ENCODE measurements around the gene PYGL. TPM values are rescaled to one million over a fixed set of nuclear protein-coding genes. Genes with fewer than 3 reads are reported as not detected.

PYGL gene
- total and polyA plus RNA-seq, 2 donors from 2014 or later = 12.3 to 40.3 TPM

DNA sequence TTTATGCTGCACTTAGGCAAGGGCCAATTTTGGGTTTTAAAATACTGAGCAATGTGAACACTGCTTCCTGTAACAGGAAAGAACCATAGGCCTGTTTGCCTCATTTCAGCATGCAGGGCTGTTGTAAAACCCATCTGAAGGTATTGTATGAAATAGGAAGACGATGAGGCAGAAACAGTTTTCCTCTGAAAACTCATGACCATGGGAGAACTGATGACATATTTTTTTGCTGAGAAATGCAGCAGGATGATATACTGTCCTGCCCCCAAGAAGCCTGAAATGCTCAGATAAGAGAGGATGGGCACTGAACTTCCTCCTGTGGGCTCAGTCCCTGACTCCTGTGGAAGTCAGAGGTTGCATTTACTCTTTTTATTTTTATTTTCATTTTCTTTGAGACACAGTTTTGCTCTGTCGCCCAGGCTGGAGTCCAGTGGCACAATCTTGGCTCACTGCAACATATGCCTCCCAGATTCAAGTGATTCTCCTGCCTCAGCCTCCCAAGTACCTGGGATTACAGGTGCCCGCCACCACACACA, 17.4 kb downstream of the PYGL start:
- intact Hi-C loops (cut with DNase I) = no loop called here
- peak in 1 of 5 donors; percentile 9 for DNase-seq

DNA sequence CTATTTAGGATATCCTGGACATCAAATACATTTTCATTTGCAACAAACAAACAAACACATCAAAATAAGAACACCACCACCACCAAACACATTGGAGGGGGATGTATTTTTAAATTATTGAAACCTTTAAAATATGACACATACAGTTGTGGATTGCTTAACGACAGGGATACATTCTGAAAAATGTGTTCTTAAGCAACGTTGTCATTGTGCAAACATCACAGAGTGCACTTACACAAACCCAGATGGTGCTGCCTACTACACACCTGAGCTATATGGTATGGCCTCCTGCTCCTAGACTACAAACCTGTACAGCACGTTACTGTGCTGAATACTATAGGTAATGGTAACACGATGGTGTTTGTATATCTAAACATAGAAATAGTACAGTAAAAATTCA, 19.4 kb downstream of the PYGL start:
- Histone ChIP-seq H3K9me3 (ENCODE audit: control insufficient read depth in 2 of 3, insufficient read depth in 1 of 3, low read length in 3 of 3) (no peaks in the 10 kb centered on the region), H3K36me3 (ENCODE audit: control insufficient read depth in 2 of 3, insufficient read depth in 3 of 3, low read length in 3 of 3) (peaks cover 0 to 2% (median 0%) of the 10 kb centered on the region in 3 donors), H3K9ac (ENCODE audit: low read length in 3 of 3) (no peak overlapping the region), H3K4me3 (ENCODE audit: low read length in 3 of 3) (no peak overlapping the region), H3K27ac (ENCODE audit: low read depth in 2 of 2, low read length in 2 of 2) (no peak overlapping the region), H3K4me1 (ENCODE audit: control insufficient read depth in 2 of 3, insufficient read depth in 2 of 3, low read depth in 1 of 3, low read length in 3 of 3) (no peaks in the 10 kb centered on the region), H3K27me3 (ENCODE audit: control insufficient read depth, insufficient read depth, low read length) (no peaks in the 10 kb centered on the region)
- FAIRE-seq (no peak), DNase-seq (no peak)
- intact Hi-C loops (cut with DNase I) = no loop called here
- TF ChIP-seq, protein P1, sequence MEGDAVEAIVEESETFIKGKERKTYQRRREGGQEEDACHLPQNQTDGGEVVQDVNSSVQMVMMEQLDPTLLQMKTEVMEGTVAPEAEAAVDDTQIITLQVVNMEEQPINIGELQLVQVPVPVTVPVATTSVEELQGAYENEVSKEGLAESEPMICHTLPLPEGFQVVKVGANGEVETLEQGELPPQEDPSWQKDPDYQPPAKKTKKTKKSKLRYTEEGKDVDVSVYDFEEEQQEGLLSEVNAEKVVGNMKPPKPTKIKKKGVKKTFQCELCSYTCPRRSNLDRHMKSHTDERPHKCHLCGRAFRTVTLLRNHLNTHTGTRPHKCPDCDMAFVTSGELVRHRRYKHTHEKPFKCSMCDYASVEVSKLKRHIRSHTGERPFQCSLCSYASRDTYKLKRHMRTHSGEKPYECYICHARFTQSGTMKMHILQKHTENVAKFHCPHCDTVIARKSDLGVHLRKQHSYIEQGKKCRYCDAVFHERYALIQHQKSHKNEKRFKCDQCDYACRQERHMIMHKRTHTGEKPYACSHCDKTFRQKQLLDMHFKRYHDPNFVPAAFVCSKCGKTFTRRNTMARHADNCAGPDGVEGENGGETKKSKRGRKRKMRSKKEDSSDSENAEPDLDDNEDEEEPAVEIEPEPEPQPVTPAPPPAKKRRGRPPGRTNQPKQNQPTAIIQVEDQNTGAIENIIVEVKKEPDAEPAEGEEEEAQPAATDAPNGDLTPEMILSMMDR (IDR thresholded peaks at IDR 0.05; ENCODE audit: borderline replicate concordance, extremely low read depth, insufficient read depth) = no peak

More for the DNA sequence above, 17.4 kb downstream of the PYGL start:
- no peak for FAIRE-seq
- H3K9me3 ChIP-seq (ENCODE audit: control insufficient read depth in 2 of 3, insufficient read depth in 1 of 3, low read length in 3 of 3) = no peaks in the 10 kb centered on the region
- H3K36me3 ChIP-seq (ENCODE audit: control insufficient read depth in 2 of 3, insufficient read depth in 3 of 3, low read length in 3 of 3) = peaks cover 0 to 7% (median 5%) of the 10 kb centered on the region in 3 donors
- H3K4me1 ChIP-seq (ENCODE audit: control insufficient read depth in 2 of 3, insufficient read depth in 2 of 3, low read depth in 1 of 3, low read length in 3 of 3) = no peaks in the 10 kb centered on the region
- H3K27me3 ChIP-seq (ENCODE audit: control insufficient read depth, insufficient read depth, low read length) = no peaks in the 10 kb centered on the region
- no peak overlapping the region for H3K4me3 ChIP-seq (ENCODE audit: low read length in 3 of 3)
- no peak overlapping the region for H3K9ac ChIP-seq (ENCODE audit: low read length in 3 of 3)
- TF ChIP-seq, protein P1 (IDR thresholded peaks at IDR 0.05; ENCODE audit: borderline replicate concordance, extremely low read depth, insufficient read depth) = no peak
- H3K27ac ChIP-seq (ENCODE audit: low read depth in 2 of 2, low read length in 2 of 2) = no peak overlapping the region

DNA sequence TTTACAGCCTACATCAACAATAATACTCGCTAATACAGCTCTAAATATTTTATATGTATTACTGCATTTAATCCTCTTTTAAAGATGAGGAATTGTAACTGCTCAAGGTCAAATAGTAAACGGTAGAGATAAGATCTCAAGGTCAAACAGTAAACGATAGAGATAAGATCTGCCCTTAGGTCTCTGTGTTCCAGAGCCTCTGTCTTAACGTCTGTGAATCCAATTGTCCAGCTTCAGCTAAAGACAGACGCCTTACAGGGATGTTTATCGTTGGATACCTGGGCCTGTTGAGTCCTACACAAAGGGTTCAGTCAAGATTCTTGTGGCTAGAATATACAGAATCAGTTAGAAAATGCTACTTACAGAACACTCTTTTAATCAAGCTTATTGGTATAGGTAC, 20.0 kb downstream of the PYGL start:
- TF ChIP-seq, protein P1 (IDR thresholded peaks at IDR 0.05; ENCODE audit: borderline replicate concordance, extremely low read depth, insufficient read depth) = no peak
- Histone ChIP-seq H3K27ac (ENCODE audit: low read depth in 2 of 2, low read length in 2 of 2) (no peak overlapping the region), H3K9ac (ENCODE audit: low read length in 3 of 3) (no peak overlapping the region), H3K4me3 (ENCODE audit: low read length in 3 of 3) (no peak overlapping the region), H3K27me3 (ENCODE audit: control insufficient read depth, insufficient read depth, low read length) (no peaks in the 10 kb centered on the region), H3K9me3 (ENCODE audit: control insufficient read depth in 2 of 3, insufficient read depth in 1 of 3, low read length in 3 of 3) (no peaks in the 10 kb centered on the region), H3K4me1 (ENCODE audit: control insufficient read depth in 2 of 3, insufficient read depth in 2 of 3, low read depth in 1 of 3, low read length in 3 of 3) (no peaks in the 10 kb centered on the region), H3K36me3 (ENCODE audit: control insufficient read depth in 2 of 3, insufficient read depth in 3 of 3, low read length in 3 of 3) (peaks cover 0 to 2% (median 0%) of the 10 kb centered on the region in 3 donors)
- FAIRE-seq = no peak
- no peak for DNase-seq
- intact Hi-C loops (cut with DNase I) = no loop called here

DNA sequence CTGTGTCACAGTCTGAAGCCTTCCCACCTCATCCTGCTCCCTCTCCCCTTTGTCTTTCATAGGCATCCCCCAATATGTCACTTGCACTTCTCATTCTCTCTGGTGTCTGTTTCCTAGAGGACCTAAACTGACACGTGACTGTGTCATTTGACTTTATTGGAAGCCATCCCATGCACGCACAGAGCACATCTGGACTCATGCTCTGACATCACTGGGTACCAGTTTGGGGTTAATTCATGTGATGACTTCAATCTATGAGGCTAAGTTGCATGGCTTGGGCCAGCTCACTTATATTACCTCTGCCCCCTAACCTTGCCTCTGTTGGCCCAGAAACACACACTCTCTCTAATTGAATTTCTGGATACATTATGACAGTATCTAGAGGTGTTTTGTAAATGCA, 21.5 kb downstream of the PYGL start:
- no peak overlapping the region for H3K27ac ChIP-seq (ENCODE audit: low read depth in 2 of 2, low read length in 2 of 2)
- no peak overlapping the region for H3K9ac ChIP-seq (ENCODE audit: low read length in 3 of 3)
- intact Hi-C loops (cut with DNase I) = no loop called here
- H3K27me3 ChIP-seq (ENCODE audit: control insufficient read depth, insufficient read depth, low read length) = no peaks in the 10 kb centered on the region
- H3K36me3 ChIP-seq (ENCODE audit: control insufficient read depth in 2 of 3, insufficient read depth in 3 of 3, low read length in 3 of 3) = peaks cover 0 to 2% (median 0%) of the 10 kb centered on the region in 3 donors
- H3K4me3 ChIP-seq (ENCODE audit: low read length in 3 of 3) = no peak overlapping the region
- DNase-seq = no peak
- no peaks in the 10 kb centered on the region for H3K9me3 ChIP-seq (ENCODE audit: control insufficient read depth in 2 of 3, insufficient read depth in 1 of 3, low read length in 3 of 3)
- FAIRE-seq = no peak
- TF ChIP-seq, protein P1 (IDR thresholded peaks at IDR 0.05; ENCODE audit: borderline replicate concordance, extremely low read depth, insufficient read depth) = no peak
- H3K4me1 ChIP-seq (ENCODE audit: control insufficient read depth in 2 of 3, insufficient read depth in 2 of 3, low read depth in 1 of 3, low read length in 3 of 3) = no peaks in the 10 kb centered on the region

Measured in kidney (tissue), 14 donors.